ENCODE measurements around the gene HACD3.
A peak's percentile ranks its signal among the peaks of the same experiment; 100 is the strongest.

The HACD3 gene, protein sequence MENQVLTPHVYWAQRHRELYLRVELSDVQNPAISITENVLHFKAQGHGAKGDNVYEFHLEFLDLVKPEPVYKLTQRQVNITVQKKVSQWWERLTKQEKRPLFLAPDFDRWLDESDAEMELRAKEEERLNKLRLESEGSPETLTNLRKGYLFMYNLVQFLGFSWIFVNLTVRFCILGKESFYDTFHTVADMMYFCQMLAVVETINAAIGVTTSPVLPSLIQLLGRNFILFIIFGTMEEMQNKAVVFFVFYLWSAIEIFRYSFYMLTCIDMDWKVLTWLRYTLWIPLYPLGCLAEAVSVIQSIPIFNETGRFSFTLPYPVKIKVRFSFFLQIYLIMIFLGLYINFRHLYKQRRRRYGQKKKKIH

DNA sequence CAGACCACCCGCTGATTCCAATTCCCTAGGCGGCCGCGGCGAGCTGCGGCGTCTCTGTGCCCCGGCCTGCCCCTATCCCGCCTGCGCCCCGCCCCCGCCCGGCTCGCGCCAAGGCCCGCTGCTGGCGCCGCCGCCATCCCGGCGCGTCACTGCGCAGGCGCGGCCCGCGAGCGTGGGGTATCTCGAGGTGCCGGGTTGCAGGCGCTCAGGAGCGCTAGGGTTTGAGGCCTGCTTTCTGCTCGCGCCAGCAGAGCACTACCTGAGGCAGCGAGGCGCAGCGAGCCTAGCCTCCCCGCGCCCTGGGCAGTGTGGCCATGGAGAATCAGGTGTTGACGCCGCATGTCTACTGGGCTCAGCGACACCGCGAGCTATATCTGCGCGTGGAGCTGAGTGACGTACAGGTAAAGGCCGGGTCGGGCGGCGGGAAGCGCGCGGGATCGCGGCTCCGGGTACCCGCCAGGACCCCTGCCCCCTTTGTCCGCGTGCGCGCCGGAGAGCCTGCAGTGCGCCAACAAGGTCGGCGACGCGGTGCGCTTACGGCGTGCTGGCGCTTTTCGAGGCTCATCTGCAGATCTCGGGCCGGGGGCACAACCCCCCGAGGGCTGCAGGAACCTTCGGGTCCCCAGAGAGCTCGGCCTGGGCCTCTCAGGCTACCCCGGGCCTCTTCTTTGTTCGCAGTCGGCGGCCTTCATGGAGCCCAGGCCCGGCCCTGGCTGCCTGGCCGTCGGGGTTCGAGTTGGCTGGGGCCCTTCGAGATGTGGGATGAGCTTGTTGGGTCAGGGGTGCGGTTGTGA lies at the start of gene HACD3:
HACD3 (plus strand) TSS at position 146 of the 794 bp plus-strand sequence; CDS start at position 315, 169 bp downstream.
- CTCF ChIA-PET = interaction anchor here (0.7 to 1.0 kb wide), 4 partner anchors 12 to 233 kb away, joined by 3 to 4 read pairs (median 4); no protein-coding TSS in a partner anchor
- peak; percentile 97 for DNase-seq (ENCODE audit: extremely low spot score)
- TF ChIP-seq FOXM1 (IDR thresholded peaks at IDR 0.05; ENCODE audit: borderline replicate concordance) (no peak), HDGF (IDR thresholded peaks at IDR 0.05; ENCODE audit: borderline replicate concordance) (0 out of 2 replicates have a peak, but pooled peaks have one; percentile 74), ARNT (IDR thresholded peaks at IDR 0.05) (no peak; the same call in 1 of the 2 replicates), L3MBTL2 (conservative IDR thresholded peaks at IDR 0.05) (peak; percentile 93), LEF1 (IDR thresholded peaks at IDR 0.05; ENCODE audit: borderline replicate concordance) (0 out of 2 replicates have a peak, but pooled peaks have one; percentile 9)
- POLR2A ChIA-PET = interaction anchor here (0.8 to 2.7 kb wide), 14 partner anchors 8 to 340 kb away, joined by 3 to 13 read pairs (median 5); partner anchors contain the start of genes IGDCC4 and INTS14

DNA sequence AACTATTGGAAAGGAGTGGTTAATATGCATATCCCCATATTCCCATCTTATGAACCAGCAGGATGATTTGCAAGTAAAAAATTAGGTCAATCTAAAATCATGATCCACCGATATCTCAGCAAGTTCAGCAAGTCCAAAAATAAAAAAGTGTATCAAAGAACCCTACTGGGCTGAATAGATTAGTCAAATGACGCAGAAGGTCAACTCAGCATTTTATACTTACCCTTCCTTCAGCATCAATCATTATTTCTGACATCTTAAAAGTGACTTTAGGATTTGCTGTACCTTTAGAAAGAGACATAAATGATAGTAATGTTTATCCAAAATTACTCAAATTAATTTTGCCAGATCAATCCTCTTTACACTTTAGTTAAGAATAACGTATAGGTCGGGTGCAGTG lies 45.4 kb upstream of the HACD3 start:
- TF ChIP-seq CTBP1 (IDR thresholded peaks at IDR 0.05; ENCODE audit: borderline replicate concordance) (no peak), NFRKB (IDR thresholded peaks at IDR 0.05) (no peak), FOXA1 (IDR thresholded peaks at IDR 0.05) (no peak), L3MBTL2 (conservative IDR thresholded peaks at IDR 0.05) (no peak), HDGF (IDR thresholded peaks at IDR 0.05; ENCODE audit: borderline replicate concordance) (no peak), ZNF384 (IDR thresholded peaks at IDR 0.05) (no peak), BHLHE40 (IDR thresholded peaks at IDR 0.05; ENCODE audit: borderline replicate concordance) (no peak), TARDBP (IDR thresholded peaks at IDR 0.05) (no peak), ARNT (IDR thresholded peaks at IDR 0.05) (no peak), FOXK2 (IDR thresholded peaks at IDR 0.05) (no peak), SUZ12 (IDR thresholded peaks at IDR 0.05) (no peak), SP1 (IDR thresholded peaks at IDR 0.05) (no peak), ELF4 (IDR thresholded peaks at IDR 0.05) (no peak)
- TF ChIP-seq, protein P1, sequence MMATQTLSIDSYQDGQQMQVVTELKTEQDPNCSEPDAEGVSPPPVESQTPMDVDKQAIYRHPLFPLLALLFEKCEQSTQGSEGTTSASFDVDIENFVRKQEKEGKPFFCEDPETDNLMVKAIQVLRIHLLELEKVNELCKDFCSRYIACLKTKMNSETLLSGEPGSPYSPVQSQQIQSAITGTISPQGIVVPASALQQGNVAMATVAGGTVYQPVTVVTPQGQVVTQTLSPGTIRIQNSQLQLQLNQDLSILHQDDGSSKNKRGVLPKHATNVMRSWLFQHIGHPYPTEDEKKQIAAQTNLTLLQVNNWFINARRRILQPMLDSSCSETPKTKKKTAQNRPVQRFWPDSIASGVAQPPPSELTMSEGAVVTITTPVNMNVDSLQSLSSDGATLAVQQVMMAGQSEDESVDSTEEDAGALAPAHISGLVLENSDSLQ (IDR thresholded peaks at IDR 0.05) = no peak
- no peak for DNase-seq (ENCODE audit: extremely low spot score)
- CTCF ChIA-PET = no interaction called here
- POLR2A ChIA-PET = no interaction called here

DNA sequence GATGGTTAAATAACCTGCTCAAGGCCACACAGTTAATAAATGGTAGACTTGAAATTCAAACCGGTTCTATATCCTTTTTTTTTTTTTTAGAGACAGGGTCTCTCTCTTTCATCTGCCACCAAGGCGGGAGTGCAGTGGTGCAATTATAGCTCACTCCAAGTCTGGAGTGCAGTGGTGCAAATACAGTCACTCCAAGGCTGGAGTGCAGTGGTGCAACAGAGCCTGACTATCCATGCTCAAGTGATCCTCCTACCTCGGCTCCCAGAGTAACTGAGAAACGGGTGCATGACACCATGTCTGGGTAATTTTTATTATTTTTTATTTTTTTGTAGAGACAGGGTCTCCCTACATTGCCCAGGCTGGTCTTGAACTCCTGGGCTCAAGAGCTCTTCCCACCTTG lies 36.2 kb upstream of the HACD3 start:
- no peak for DNase-seq (ENCODE audit: extremely low spot score)
- TF ChIP-seq NFRKB (IDR thresholded peaks at IDR 0.05) (no peak), ELF4 (IDR thresholded peaks at IDR 0.05) (no peak), LEF1 (IDR thresholded peaks at IDR 0.05; ENCODE audit: borderline replicate concordance) (no peak), ZNF384 (IDR thresholded peaks at IDR 0.05) (no peak), SUZ12 (IDR thresholded peaks at IDR 0.05) (no peak), ARNT (IDR thresholded peaks at IDR 0.05) (no peak), BHLHE40 (IDR thresholded peaks at IDR 0.05; ENCODE audit: borderline replicate concordance) (no peak), L3MBTL2 (conservative IDR thresholded peaks at IDR 0.05) (no peak), SP1 (IDR thresholded peaks at IDR 0.05) (no peak), CTBP1 (IDR thresholded peaks at IDR 0.05; ENCODE audit: borderline replicate concordance) (no peak), FOXM1 (IDR thresholded peaks at IDR 0.05; ENCODE audit: borderline replicate concordance) (no peak), FOXA1 (IDR thresholded peaks at IDR 0.05) (no peak), HDGF (IDR thresholded peaks at IDR 0.05; ENCODE audit: borderline replicate concordance) (no peak), FOXK2 (IDR thresholded peaks at IDR 0.05) (no peak)
- TF ChIP-seq, protein P1 (IDR thresholded peaks at IDR 0.05) = no peak
- ChIA-PET CTCF (no interaction called here), POLR2A (no interaction called here)

DNA sequence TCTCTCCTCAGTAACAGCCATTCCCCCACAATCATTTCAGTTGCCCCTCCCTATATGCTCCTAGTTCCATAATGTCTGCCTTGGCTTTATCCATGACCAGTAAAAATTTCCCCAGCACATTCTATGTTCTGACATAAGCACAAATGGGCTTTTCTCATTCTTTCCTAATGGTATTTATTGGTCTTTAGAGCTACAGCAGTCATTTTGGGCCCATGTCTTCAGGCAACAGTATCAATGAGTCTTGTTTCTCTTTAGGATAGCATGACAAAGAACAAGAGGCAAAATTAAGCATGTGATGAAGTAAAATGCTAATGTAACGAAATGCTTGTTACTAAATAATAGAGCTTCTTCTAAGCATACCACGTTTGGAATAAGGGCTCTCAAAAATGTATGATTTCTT lies 20.9 kb upstream of the HACD3 start:
- POLR2A ChIA-PET = no interaction called here
- CTCF ChIA-PET = no interaction called here
- no peak for TF ChIP-seq TARDBP (IDR thresholded peaks at IDR 0.05)
- TF ChIP-seq NFRKB (IDR thresholded peaks at IDR 0.05) = no peak
- no peak for TF ChIP-seq SP1 (IDR thresholded peaks at IDR 0.05)
- no peak for TF ChIP-seq LEF1 (IDR thresholded peaks at IDR 0.05; ENCODE audit: borderline replicate concordance)
- no peak for TF ChIP-seq FOXA1 (IDR thresholded peaks at IDR 0.05)
- TF ChIP-seq L3MBTL2 (conservative IDR thresholded peaks at IDR 0.05) = no peak
- TF ChIP-seq FOXM1 (IDR thresholded peaks at IDR 0.05; ENCODE audit: borderline replicate concordance) = no peak
- TF ChIP-seq ELF4 (IDR thresholded peaks at IDR 0.05) = no peak
- no peak for TF ChIP-seq CTBP1 (IDR thresholded peaks at IDR 0.05; ENCODE audit: borderline replicate concordance)
- no peak for TF ChIP-seq FOXK2 (IDR thresholded peaks at IDR 0.05)
- TF ChIP-seq, protein P1 (IDR thresholded peaks at IDR 0.05) = no peak
- no peak for TF ChIP-seq ARNT (IDR thresholded peaks at IDR 0.05)
- TF ChIP-seq BHLHE40 (IDR thresholded peaks at IDR 0.05; ENCODE audit: borderline replicate concordance) = no peak
- TF ChIP-seq ZNF384 (IDR thresholded peaks at IDR 0.05) = no peak
- no peak for DNase-seq (ENCODE audit: extremely low spot score)

DNA sequence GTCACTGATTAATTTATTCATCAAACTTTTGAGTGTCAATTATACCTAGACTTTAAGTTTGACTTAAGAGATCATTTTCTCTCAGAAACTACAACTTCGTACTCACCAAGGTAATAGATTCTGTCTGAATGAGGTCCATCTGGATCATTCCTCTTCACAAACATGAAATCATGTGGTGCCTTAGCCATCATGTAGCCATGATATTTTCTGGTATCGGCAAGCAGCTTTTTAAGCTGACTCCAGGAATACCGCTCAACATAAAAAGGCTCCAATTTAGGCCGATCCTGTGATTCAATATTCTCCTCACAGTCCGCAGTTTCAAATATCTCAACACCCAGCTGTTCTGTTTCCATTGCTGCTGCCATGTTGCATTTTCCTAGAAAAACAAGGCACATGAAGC lies 18.1 kb upstream of the HACD3 start:
- ChIA-PET CTCF (interaction anchor here (0.6 kb wide), 1 partner anchor 171 kb away, joined by 4 read pairs; no protein-coding TSS in a partner anchor), POLR2A (no interaction called here)
- DNase-seq (ENCODE audit: extremely low spot score) = no peak
- no peak for TF ChIP-seq LEF1 (IDR thresholded peaks at IDR 0.05; ENCODE audit: borderline replicate concordance)
- TF ChIP-seq FOXM1 (IDR thresholded peaks at IDR 0.05; ENCODE audit: borderline replicate concordance) = no peak
- TF ChIP-seq FOXA1 (IDR thresholded peaks at IDR 0.05) = no peak
- TF ChIP-seq CTBP1 (IDR thresholded peaks at IDR 0.05; ENCODE audit: borderline replicate concordance) = no peak
- no peak for TF ChIP-seq HDGF (IDR thresholded peaks at IDR 0.05; ENCODE audit: borderline replicate concordance)
- TF ChIP-seq BHLHE40 (IDR thresholded peaks at IDR 0.05; ENCODE audit: borderline replicate concordance) = no peak
- no peak for TF ChIP-seq L3MBTL2 (conservative IDR thresholded peaks at IDR 0.05)
- no peak for TF ChIP-seq ARNT (IDR thresholded peaks at IDR 0.05)
